ENCODE results near the gene GTF2H1. TPM values are rescaled to one million over a fixed set of nuclear protein-coding genes. Genes with fewer than 3 reads are reported as not detected.
"Not testable (repeated sequence)": the region's sequence is repeated elsewhere in the genome, so short reads cannot be mapped to it uniquely, and the experiment has no call there.

GTF2H1 gene
- total RNA-seq, 1 donor from 2014 or later, result 42.4 TPM

DNA sequence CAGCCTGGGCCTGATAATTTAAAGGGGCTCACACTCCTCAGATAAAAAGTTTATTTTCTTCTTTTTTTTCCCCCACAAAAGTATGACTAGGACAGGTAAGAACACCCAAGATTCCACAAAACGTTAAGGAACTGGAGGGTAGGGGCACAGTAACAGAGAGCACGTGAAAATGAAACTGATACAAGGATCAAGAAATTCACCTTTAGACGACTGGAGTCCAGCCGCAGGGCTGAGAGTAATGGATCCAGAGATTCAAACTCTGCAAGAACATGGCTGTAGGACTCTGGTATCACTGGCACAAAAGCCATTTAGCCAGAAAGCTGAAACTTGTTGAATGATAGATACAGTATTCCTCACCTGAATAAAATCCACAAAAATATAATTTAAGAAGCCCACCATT lies 4.8 kb upstream of the GTF2H1 start:
- no peak for DNase-seq (ENCODE audit: low read depth in 2 of 2)

- no peak for DNase-seq (ENCODE audit: low read depth in 2 of 2)
These were observed 2.5 kb upstream of the GTF2H1 start for GRCh38 chr11:18319914-18320313.

DNA sequence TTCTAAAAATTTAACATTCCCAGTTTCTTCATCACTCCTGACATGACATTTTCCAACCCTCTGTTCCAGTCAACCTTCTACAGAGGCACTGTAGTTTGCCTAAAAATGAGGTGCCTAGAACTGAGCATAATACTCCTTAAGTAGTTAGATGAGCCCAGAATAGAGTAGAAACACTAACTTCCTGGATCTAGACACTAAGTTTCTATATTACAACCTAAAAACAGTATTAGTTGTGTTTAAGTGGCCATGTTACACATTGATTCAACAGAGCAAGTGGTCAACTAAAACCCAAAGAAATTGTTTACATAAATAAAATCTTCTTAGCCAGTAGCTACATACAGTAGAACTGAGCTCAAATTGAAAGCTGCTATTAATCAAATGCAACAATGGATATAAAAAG lies 1.8 kb upstream of the GTF2H1 start:
- no peak for DNase-seq (ENCODE audit: low read depth in 2 of 2)

DNA sequence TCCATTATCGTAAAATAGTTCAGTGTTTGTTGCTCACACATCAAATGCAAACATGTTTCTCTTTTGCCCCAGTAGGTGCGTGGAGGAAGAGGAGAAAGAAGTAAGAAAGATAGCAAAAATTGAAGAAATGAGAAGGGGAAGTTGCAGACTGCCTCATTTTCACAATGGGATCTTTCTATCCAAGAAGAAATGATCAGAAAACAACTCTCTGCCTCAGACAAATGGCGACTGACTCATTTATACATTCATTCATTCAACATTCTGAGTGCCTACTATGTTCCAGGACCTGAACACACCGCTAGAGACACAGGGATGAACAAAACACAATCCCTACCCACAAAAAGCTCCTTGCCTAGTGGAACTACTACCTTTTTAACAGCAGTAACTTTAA lies 794 bp upstream of the GTF2H1 start:
- peak in 1 of 2 donors; percentile 7 for DNase-seq (ENCODE audit: low read depth in 2 of 2)

DNA sequence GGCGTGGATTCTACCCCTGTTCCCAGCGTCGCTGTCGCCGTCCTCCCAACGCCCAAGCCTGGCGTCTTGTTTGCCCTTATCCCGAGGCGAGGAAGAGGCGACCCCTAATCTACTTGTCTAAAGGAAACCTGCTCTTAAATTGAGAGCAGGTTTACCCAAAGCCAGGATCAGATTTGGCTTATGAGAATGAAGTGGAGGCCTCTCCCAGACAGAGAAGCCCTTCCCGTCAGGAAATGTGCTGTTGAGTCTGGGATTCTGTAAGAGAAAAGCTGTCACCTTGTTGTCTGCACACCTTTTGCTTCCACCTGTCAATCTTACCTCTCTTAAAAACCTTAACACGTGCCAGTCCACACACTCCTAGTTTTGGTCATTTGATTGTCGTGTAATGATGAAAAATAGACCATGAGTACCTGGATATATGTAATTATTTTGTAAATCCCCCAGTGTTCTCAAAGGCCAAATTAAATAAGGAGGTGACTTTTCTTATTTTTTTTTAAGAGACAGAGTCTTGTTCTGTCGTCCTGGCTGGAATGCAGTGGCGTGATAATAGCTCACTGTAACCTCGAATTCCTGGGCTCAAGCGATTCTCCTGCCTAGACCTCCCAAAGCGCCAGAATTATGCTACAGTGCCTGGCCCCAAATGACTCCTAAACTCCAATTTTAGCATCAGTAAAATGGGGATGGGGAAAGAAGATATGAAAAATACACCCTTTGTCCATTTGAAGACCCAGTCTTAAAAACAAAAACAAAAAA lies 627 bp downstream of the GTF2H1 start:
- no peak for DNase-seq (ENCODE audit: low read depth in 2 of 2)

DNA sequence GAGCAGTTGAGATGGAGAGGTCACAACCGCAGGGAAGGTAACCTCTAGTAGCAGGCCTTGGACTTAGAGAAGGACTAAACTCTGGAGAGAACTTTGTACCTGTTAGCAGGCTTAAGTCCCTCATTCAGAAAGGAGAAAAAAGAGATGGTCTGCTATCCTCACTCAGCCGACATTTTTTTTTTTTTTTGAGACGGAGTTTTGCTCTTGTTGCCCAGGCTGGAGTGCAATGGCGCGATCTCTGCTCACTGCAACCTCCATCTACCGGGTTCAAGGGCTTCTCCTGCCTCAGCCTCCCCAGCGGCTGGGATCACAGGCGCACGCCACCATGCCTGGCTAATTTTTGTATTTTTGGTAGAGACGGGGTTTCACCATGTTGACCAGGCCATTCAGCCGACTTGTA lies 1.5 kb downstream of the GTF2H1 start:
- not testable (repeated sequence) for DNase-seq (ENCODE audit: low read depth in 2 of 2)

DNA sequence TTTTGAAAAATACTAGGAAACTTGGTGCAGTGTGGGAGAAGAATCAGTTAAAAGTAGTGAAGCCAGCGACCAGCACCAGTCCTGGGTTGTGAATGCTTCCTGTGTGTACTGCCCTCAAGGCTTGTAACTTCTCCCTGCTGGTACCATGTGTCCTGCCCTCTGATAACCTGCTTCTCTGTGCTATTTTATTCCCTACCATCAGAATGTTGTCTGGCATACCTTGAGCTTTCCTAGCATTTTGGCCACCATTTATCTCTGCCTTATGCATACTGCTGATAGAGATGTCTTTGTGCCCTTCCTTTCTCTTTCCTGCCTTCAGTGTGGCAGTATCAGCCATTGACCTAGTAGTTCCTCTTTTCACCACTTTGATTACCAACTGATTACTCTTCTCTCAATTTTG lies 2.0 kb downstream of the GTF2H1 start:
- DNase-seq (ENCODE audit: low read depth in 2 of 2), result no peak

- peak in 1 of 2 donors; percentile 8 for DNase-seq (ENCODE audit: low read depth in 2 of 2)
These were observed 7.0 kb downstream of the GTF2H1 start for GRCh38 chr11:18329196-18329870.

GRCh38 chr11:18330921-18331320 lies 8.6 kb downstream of the GTF2H1 start:
- no peak for DNase-seq (ENCODE audit: low read depth in 2 of 2)

DNA sequence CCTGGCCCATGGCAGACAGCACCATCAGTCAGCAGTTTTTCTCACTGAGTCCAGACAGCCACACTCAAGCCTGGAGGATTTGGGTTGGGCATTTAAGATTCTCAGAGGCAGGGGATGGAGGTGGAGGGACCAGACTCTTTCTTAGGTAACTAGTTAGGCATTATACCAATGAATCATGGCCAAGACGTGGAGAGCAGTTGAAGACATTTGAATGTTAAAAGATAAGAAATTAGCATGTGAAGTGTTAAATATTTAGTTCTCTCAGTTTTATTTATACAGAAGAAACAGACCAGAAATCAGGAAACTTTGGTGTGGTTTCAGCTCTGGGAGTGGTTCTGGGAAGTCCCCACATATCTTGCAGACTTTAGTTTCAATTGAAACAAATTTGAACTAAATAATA lies 9.9 kb downstream of the GTF2H1 start:
- no peak for DNase-seq (ENCODE audit: low read depth in 2 of 2)

- DNase-seq (ENCODE audit: low read depth in 2 of 2), result no peak
These were observed 10.5 kb downstream of the GTF2H1 start for GRCh38 chr11:18332891-18333290.

GRCh38 chr11:18347471-18348125 lies 25.2 kb downstream of the GTF2H1 start:
- peak in 1 of 2 donors; percentile 25 for DNase-seq (ENCODE audit: low read depth in 2 of 2)

GRCh38 chr11:18352581-18352980 lies 30.2 kb downstream of the GTF2H1 start:
- peak in 1 of 2 donors; percentile 19 for DNase-seq (ENCODE audit: low read depth in 2 of 2)

DNA sequence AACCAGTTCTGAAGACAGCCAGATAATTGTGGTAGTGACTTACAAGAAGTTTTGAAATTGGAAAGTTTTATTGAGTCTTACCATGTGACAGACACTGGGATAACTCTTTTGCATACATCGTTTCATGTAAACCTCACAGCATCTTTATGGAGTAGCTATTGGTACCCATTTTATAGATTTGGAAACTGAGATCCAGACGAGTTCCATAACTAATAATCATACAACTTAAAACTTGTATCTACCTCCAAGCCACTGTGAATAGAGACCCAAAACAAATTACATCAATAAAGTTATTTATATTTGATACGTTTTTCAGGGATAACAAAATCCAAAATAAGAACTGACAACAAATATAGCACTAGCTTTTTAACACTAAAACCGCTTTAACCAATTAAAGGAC lies 36.3 kb downstream of the GTF2H1 start:
- no peak for DNase-seq (ENCODE audit: low read depth in 2 of 2)

DNA sequence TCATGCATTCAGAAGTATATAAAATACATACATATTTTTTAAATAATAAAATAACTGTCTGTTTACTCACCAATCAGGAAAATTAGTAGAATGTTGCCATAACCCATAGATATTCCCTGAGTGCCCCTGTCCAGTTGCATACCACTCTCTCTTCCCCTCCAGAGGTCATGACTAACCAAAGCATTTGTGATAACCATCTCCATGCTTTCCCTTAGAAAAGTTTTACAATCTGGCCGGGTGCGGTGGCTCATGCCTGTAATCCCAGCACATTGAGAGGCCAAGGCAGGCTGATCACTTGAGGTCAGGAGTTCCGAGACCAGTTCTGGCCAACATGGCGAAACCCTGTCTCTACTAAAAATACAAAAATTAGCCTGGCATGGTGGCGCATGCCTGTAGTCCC lies 38.8 kb downstream of the GTF2H1 start:
- DNase-seq (ENCODE audit: low read depth in 2 of 2), result no peak

GRCh38 chr11:18364495-18365073 lies 42.2 kb downstream of the GTF2H1 start:
- DNase-seq (ENCODE audit: low read depth in 2 of 2), result no peak

DNA sequence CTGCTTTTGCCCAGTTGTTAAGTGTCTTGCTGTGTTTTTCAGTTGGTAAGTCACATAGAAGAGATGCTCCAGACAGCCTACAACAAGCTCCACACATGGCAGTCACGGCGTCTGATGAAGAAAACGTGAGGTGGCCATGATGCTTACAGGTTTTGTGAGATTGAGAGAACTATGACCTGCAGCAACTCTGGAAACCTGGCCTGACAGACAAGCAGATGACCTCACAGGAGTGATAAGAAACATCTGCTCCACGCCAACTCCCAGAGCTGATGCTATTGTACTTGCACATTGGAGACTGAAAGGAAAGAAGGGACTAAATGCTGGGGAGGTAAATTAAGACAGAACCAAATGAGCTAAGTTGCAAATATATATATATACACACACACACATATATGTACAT lies 43.4 kb downstream of the GTF2H1 start:
- no peak for DNase-seq (ENCODE audit: low read depth in 2 of 2)

DNA sequence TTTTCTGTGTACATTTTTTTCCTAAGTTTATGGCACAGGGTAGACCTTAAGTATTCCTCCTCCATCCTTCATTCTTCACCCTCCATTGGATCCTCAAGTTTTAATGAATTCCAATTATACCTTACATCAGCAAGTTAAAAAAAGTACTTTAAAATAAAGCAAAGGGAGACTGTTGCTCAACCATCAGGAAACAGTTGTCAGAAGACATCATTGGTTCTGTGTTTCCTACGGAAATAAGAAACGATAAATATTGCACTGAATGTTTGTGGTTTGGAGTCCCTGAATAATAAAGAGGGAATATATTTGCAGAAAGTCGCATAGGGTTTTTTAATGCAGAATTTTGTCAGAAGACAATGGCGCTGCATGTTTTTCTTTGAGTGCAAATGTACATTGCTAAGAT lies 43.9 kb downstream of the GTF2H1 start:
- no peak for DNase-seq (ENCODE audit: low read depth in 2 of 2)

GRCh38 chr11:18367431-18367830 lies 45.1 kb downstream of the GTF2H1 start:
- no peak for DNase-seq (ENCODE audit: low read depth in 2 of 2)

DNA sequence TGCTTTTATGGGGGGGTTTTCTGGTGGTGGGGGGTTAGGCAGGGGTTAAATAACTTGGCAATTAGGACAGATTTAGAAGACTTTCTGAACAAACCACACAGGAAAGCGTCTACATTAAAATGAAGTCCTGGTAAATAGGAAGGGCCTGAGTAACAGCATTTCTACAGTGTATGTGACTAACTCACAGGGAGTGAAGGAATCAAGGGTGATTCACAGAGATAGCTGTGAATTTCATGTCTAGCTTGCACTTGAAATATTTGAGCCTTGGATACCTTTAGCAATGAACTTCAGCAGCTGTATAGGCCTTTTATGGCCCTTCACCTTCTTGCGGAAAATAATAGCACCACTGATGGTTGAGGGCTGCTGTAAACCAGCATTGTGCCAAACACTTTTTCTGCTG lies 45.9 kb downstream of the GTF2H1 start:
- no peak for DNase-seq (ENCODE audit: low read depth in 2 of 2)

DNA sequence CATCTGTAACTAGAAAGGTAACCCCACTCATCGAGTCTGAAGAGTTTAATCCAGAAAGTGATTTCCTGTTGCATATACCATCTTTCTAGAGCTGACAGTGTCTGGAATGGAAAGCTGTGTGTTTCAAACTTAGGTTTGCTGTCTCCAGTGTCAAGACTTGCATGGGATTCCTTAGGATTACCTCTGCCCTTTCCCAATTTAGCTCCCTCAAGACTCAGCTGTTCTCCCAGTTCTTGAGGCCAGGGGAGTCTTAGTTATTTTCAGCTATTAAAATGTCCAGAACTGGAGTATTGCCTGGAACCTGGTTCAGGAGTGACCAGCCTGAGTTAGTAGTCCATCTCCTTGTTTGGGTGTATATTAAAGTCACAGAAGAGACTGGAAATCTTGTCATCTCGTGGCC lies 47.0 kb downstream of the GTF2H1 start:
- no peak for DNase-seq (ENCODE audit: low read depth in 2 of 2)

DNA sequence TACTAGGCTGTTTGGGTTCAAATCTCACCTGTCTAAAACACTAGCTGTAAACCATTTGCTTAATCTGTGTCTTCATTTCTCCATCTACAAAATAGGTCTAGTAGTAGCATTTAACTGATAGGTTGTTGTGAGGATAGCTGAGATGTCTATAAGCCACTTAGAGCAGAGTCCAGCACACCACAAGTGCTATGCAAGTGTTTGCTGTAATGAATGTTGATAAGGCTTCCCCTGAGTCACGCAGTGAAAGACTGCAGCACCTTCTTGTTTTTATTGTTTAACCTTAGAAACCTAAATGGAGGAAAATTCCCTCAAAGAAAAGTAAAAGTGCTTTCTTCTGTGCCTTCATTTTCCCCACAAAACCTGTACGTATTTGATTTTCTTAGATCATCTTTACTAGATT lies 48.9 kb downstream of the GTF2H1 start:
- no peak for DNase-seq (ENCODE audit: low read depth in 2 of 2)
